OCI-LY3 (cell line): ENCODE data around the gene SHISA4.

Source experiments
- H2AFZ ChIP-seq: fragments of 200-600, 300-600 bp; shearing (Covaris generic); 2 replicates; pipeline ENCODE4 v1.6.0; 2014; ENCODE audit warnings: antibody characterized with exemption, low read depth, low read length
- H3K27ac ChIP-seq: fragments of 200-600, 300-600 bp; sonication (generic); 2 replicates; pipeline ENCODE4 v1.5.1; 2014; ENCODE audit warnings: mild to moderate bottlenecking, low read length, moderate library complexity, mixed read lengths
- H3K27me3 ChIP-seq: fragments of 200-600, 300-600 bp; sonication (generic); 2 replicates; pipeline ENCODE4 v1.6.1; 2014; ENCODE audit warnings: low read depth, low read length, mixed read lengths
- H3K36me3 ChIP-seq: fragments of 200-600, 300-600 bp; sonication (generic); replicated peaks from 2 replicates; pipeline ENCODE3; 2014; ENCODE audit warnings: low read depth, low read length, mixed read lengths
- H3K4me1 ChIP-seq: fragments of 300-600, 200-600 bp; sonication (generic); 2 replicates; pipeline ENCODE4 v1.6.1; 2014; ENCODE audit warnings: low read length, mixed read lengths
- H3K4me2 ChIP-seq: fragments of 200-600, 300-600 bp; sonication (generic); 2 replicates; pipeline ENCODE4 v1.6.1; 2014; ENCODE audit warnings: low read length, mixed read lengths
- H3K4me3 ChIP-seq: fragments of 300-600, 200-600 bp; sonication (generic); 2 replicates; pipeline ENCODE4 v1.5.1; 2014; ENCODE audit warnings: antibody characterized with exemption, mild to moderate bottlenecking, low read length, moderate library complexity
- H3K79me2 ChIP-seq: fragments of 300-600, 200-600 bp; shearing (Covaris generic); 2 replicates; pipeline ENCODE4 v1.6.1; 2014; ENCODE audit warnings: mild to moderate bottlenecking, low read length, mixed read lengths
- H3K9ac ChIP-seq: fragments of 300-600, 200-600 bp; shearing (Covaris generic); 2 replicates; pipeline ENCODE4 v1.6.0; 2014; ENCODE audit warnings: mild to moderate bottlenecking, low read length, moderate library complexity
- H3K9me3 ChIP-seq: fragments of 200-600, 300-600 bp; shearing (Covaris generic); 2 replicates; pipeline ENCODE4 v1.6.1; 2014; ENCODE audit warnings: low read length, mixed read lengths; ENCODE audit not compliant: insufficient read depth
- H4K20me1 ChIP-seq: fragments of 200-600, 300-600 bp; sonication (generic); 2 replicates; pipeline ENCODE4 v1.6.1; 2016; ENCODE audit warnings: low read length, mixed read lengths; ENCODE audit not compliant: insufficient read depth
- CTCF ChIP-seq: fragments of 200-600, 300-600 bp; sonication (generic); IDR thresholded peaks from 2 replicates; pipeline ENCODE4 v1.5.1; 2014; ENCODE audit warnings: antibody characterized with exemption, low read length, low read depth
- EZH2phosphoT487 ChIP-seq: fragments of 200-600 bp; shearing (Covaris generic); IDR thresholded peaks from 2 replicates; pipeline ENCODE4 v1.6.1; 2018; ENCODE audit warnings: antibody characterized with exemption, mixed run types, low read depth

SHISA4 gene

GRCh38 chr1:201916649-201917249 lies 28.1 kb downstream of the SHISA4 start:
- Histone ChIP-seq H3K27me3 (peaks cover 11% of the 10 kb centered on the region; the same call in 1 of the 2 replicates), H2AFZ (no peak overlapping the region), H3K4me2 (peak overlapping the region; percentile 24), H4K20me1 (no peaks in the 10 kb centered on the region), H3K9ac (no peak overlapping the region), H3K79me2 (no peaks in the 10 kb centered on the region), H3K27ac (no peak overlapping the region), H3K36me3 (no peaks in the 10 kb centered on the region), H3K4me3 (no peak overlapping the region), H3K4me1 (peaks cover 5% of the 10 kb centered on the region; the same call in 1 of the 2 replicates), H3K9me3 (no peaks in the 10 kb centered on the region)
- TF ChIP-seq CTCF (no peak), EZH2phosphoT487 (no peak)

GRCh38 chr1:201917362-201918033 lies 28.8 kb downstream of the SHISA4 start:
- H3K27ac ChIP-seq, result no peak overlapping the region
- H3K9ac ChIP-seq, result no peak overlapping the region
- peaks cover 11% of the 10 kb centered on the region; the same call in 1 of the 2 replicates for H3K27me3 ChIP-seq
- H3K36me3 ChIP-seq, result no peaks in the 10 kb centered on the region
- no peaks in the 10 kb centered on the region for H4K20me1 ChIP-seq
- H3K4me2 ChIP-seq, result no peak overlapping the region
- no peaks in the 10 kb centered on the region for H3K79me2 ChIP-seq
- no peaks in the 10 kb centered on the region for H3K9me3 ChIP-seq
- no peak overlapping the region for H3K4me3 ChIP-seq
- peaks cover 10% of the 10 kb centered on the region; the same call in 1 of the 2 replicates for H3K4me1 ChIP-seq
- TF ChIP-seq CTCF (no peak), EZH2phosphoT487 (no peak)
- no peak overlapping the region for H2AFZ ChIP-seq

- Histone ChIP-seq H4K20me1 (no peaks in the 10 kb centered on the region), H3K27ac (no peak overlapping the region), H3K4me2 (no peak overlapping the region), H3K9ac (no peak overlapping the region), H3K27me3 (peaks cover 11% of the 10 kb centered on the region; the same call in 1 of the 2 replicates), H3K4me3 (no peak overlapping the region), H3K36me3 (no peaks in the 10 kb centered on the region), H3K9me3 (no peaks in the 10 kb centered on the region), H3K79me2 (no peaks in the 10 kb centered on the region), H2AFZ (no peak overlapping the region), H3K4me1 (peaks cover 10% of the 10 kb centered on the region; the same call in 1 of the 2 replicates)
- TF ChIP-seq CTCF, result no peak
- no peak for TF ChIP-seq EZH2phosphoT487
Observed at GRCh38 chr1:201918343-201918742, 29.6 kb downstream of the SHISA4 start.

GRCh38 chr1:201921952-201922558 lies 33.4 kb downstream of the SHISA4 start:
- Histone ChIP-seq H3K4me1 (peaks cover 4% of the 10 kb centered on the region; the same call in 1 of the 2 replicates), H3K4me3 (no peak overlapping the region), H3K9me3 (no peaks in the 10 kb centered on the region), H3K27me3 (peaks cover 7% of the 10 kb centered on the region; the same call in 1 of the 2 replicates), H3K4me2 (no peak overlapping the region), H3K79me2 (no peaks in the 10 kb centered on the region), H3K27ac (no peak overlapping the region), H3K9ac (no peak overlapping the region), H4K20me1 (no peaks in the 10 kb centered on the region), H2AFZ (0 out of 2 replicates have a peak overlapping the region, but pooled peaks have one; percentile 31), H3K36me3 (no peaks in the 10 kb centered on the region)
- TF ChIP-seq CTCF, result no peak
- no peak for TF ChIP-seq EZH2phosphoT487
